Measurements from ENCODE around the gene TIMP2.

The TIMP2 gene

DNA sequence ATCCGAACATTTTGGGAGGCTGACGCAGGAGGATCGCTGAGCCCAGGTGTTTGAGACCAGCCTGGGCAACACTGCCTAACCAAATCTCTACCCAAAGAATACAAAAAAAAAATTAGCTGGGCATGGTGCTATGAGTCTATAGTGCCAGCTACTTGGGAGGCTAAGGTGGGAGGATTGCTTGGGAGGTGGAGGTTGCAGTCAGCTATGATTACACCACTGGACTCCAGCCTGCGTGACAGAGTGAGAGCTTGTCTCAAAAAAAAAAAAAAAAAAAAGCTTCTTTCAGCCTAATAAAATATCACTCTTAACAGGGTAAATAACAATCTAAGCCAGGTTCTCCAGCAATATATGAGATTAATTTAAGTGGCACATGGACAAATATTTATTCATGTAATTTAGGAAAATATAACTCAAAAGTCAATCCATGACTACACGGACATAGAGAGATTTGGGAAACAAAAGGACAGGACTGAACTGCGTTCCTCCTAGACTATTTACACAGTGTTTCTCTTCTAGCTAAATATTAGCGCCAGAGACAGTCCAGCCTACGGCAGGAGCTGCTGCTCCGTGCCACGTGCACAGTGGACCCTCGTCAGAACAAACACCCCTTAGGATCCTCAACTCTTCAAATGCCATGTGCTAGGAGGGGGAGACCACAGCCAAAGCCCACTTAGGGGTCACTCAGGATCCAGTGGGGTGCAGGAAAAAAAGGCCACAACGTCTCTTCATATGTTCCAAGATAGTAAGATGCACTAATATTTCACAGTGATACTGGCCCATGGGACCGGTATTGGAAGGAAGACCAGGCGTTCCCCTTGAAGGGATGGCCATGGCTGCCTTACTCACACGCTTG, 93.3 kb downstream of the TIMP2 start:
- no peak for DNase-seq

DNA sequence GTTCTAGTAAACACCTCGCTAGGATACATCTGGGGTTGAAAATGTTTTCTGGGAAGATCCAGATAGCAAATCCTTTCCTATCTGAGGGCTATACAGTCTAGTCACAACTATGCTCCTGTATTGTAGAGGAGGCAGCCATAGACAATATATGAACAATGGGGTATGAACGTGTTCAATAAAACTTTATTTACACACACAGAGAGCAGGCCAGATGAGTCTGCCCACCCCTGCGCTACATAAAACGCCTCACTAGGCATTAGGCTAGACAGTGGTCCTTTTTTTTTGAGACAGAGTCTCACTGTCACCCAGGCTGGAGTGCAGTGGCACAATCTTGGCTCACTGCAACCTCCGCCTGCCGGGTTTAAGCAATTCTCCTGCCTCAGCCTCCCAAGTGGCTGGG, 95.7 kb downstream of the TIMP2 start:
- no peak for DNase-seq

DNA sequence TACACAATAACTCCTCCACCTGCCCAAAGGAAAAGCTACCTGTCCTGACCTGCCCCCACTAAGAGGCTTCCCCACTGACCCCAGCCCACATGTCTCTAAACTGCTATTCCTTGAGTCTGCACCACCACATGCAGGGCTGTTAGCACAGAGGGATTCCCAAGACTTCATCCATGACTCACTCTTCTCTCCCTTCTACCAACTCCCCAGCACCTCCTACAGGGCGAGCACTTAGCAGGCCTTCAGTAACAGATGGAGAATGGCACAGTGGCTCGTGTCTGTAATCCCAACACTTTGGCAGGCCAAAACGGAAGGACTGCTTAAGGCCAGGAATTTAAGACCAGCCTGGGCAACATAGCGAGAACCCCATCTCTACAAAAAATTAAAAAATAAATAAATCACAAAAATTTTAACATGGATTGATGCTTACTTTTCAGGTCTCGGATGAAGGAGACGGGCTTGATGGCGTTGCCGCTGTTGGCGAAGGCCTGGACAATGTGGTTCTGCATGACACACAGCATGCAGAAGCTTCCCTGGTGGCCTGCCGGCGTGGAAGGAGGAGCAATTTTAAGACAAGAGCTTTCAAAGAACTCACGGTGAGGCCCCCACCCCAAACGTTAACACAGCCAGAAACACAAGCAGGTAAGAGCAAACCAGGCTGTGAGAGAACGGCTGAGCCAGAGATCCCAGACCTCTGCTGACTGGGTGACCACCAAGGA, 96.6 kb downstream of the TIMP2 start:
- peak in 1 of 2 experiments; percentile 36 for DNase-seq

DNA sequence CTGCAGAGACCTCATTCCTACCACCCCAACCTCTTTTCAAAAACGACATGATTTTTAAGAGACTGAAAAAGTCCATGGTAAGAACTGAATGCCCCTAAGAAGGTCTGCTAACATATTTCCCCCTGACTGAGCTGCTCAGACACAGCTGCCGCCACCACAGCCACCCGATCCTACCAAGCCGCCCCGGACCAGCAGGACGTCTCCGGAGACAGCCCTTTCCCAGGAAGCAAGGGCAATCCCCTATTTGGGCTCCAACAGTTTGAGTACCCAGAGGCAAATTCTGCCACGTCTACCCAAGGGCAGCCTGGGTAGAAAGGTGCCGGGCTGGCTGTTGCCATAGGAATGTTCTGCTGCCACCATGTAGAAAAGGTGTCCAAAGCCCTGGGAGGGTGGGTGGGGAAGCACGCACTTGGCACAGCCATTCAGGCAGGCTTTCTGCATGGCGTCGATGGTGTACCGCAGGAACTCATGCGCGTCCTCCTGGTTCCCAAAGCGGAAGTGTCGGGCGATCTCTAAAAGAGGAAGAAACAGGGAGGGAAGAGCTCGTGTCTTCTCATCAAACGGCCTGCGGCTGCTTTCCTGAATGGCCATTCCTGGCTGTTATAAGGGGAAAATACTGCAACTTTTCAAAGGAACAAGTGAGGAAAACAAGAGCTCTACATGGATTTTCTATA, 98.2 kb downstream of the TIMP2 start:
- DNase-seq = no peak

DNA sequence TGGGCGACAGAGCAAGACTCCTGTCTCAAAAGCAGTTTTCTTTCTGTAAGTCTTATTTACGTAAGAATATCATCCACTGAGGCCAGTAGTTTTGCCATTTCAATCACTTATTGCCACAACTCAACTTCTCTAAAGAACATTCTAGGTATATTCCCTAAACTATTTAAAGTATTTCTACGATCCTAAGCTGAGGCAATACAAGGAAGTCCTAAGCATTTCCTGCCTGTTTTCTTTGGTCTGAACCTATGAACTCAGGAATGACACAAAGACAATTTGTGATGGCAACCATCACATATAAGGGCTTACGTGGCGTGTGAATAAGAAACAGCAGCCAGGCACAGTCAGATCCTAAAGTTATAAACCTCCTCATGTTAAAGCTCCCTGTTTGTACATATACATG, 98.8 kb downstream of the TIMP2 start:
- no peak for DNase-seq

DNA sequence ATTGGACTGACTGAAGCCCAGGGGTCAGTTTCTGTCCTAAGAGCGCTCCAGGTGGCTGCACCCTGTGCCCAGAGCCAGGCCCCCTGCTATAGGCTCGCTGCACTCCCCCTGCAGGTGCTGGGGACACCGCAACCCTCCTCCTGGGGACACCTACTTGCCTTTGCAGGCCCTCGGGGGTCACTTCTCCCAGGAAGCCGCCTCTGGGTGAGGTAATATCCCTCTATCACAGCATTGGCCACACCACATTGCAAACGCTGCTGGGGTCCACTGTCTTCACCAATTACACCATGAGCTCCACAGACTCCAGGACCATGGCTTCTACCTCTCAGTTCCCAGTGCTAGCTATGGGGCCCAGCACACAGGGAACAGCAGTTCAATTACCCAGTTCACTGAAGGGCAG, 99.5 kb downstream of the TIMP2 start:
- DNase-seq = no peak

DNA sequence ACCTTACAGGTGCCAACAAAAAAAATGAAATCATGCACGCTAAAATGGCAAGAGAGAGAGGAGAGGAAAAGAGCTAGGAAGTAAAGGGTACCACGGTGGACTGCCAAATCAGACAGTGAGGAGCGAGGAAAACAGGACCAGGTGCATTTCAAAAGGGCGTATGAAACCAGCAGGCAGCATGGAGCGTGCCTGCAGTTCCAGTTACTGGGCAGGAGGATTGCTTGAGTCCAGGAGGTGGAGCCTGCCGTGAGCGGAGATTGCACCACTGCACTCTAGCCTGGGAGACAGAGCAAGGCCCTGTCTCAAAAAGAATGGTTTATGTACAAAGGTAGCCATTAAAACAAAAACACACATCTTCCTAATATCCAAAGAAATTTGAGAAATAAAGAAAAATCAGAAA, 100.9 kb downstream of the TIMP2 start:
- DNase-seq = no peak

DNA sequence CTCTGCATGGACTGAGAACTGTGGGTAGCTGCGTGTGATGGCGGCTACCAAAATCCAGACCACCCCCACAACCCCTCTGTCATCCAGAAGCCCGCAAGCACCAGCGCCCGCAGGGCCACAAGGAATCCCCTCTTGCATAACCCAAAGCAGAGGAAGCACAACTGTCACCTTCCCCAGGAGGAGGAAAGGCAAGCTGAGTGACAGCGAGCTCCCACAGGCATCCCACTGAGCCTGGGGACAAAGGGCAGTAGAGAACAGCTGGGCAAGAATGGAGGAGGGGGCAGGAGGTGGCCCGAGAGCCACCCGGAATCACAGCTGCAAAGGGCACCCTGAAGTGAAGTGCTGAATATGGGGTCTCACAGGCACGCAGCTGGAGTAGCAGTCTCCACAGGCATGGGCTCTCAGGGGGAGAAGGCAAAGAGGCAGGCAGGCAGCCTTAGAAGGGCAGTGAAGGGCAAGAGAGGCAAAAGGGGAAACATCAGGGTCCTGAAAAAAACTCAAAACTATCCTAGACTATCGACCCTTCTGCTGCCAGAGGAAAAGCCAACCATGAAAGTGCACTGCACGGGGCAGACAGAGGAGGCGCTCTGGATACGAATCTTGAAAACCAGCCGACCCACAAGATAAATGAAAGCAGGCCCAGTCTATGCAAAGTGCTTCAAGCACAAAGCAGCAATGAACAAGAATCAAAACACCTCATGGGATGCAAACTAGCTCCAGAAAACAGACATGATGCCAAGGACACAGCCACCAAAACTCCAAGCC, 101.7 kb downstream of the TIMP2 start:
- DNase-seq = no peak

DNA sequence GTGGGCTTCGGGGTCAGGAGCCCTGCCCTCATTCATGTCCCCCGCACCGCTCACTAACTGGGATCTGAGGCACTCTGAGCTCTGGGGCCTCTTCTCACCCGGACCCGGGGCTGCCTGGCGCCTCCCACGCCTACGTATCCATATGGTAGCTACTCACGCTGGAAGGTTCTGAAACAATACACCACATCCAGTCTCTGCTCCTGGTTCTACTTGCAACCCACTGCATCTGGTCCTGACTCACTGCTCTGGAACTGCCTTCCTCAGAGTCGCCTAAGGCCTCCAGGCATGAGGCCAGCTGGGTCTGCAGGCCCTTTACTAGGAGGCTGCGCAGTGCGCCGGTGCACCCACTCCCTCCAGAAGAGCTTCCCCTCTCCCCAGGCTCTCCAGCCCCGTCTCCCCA, 102.6 kb downstream of the TIMP2 start:
- DNase-seq = no peak

DNA sequence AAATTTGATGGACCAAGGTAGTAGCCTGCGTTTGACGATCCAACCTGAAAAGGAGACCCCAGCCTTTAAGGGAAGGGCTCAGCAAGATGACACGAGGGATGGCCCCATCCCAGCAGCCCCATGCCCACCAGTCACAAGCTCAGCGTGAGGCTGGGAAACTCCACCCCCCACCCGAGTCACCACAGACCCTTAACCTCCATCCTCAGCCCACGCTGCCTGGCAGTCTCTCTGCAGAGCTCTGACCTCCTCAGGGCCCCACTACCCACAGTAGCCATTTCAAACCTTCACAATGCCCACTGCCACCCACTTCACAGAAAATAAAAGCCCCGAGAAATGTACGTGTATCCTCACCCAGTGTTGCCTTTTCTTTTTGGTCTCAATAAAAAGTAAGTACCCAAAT, 103.2 kb downstream of the TIMP2 start:
- no peak for DNase-seq

DNA sequence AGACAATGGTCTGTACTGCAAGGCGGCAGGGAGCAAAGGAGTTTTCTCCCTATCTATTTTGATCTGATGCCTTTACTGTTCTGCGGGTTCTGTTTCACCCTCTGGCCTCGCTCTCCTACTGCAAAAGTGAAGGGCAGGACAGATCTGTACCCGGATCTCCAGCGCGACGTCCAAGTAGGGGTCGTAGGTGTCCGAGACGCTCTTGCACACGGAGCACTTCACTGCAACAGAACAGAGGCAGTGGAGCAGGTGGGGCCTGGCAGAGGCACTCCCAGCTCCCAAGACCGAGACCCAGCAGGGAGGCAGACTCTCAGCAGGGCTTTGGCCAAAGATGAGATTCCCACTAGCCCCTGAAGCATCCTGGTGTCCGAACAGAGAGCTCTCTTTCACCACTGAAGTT, 104.3 kb downstream of the TIMP2 start:
- no peak for DNase-seq

DNA sequence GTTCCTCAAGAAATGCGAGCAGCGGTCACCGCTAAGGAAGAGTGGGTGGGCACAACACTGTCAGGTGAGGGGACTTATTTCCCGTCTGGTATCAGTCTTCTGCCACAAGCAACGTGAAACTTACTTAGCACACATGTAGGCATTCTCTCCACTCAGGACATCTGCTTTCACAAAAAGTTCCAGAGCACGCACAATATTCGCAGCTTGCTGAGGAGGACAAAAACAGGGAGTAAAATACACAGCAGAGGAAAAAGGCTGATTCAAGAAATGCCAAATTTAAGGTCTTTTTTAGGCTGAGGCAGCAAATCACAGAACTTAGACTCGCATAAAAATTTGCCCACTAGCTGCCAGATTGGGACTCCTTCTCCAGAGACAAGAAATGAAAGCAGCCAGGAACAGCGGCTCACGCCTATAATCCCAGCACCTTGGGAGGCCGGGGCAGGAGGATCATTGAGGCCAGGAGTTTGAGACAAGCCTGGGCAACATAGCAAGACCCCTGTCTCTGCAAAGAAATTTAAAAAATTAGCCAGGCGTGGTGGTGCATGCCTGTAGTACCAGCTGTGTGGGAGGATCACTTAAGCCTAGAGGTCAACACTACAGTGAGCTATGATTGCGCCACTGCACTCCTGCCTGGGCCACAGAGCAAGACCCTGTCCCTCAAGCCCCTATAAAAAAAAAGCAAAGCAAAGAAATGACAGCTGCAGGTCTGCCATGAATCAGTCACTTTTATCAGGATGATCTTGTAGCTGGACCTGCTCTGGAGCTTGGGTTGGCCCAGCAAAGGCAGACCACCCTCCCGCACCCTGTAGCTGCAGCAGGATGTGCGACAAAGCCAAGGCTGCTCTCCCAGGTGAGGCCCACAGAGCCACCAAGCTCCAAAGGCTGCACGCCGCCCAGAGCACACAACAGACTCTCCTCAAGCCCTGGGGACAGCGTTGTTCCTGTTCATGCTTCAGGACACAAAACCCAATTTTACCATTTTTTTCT, 105.1 kb downstream of the TIMP2 start:
- no peak for DNase-seq

DNA sequence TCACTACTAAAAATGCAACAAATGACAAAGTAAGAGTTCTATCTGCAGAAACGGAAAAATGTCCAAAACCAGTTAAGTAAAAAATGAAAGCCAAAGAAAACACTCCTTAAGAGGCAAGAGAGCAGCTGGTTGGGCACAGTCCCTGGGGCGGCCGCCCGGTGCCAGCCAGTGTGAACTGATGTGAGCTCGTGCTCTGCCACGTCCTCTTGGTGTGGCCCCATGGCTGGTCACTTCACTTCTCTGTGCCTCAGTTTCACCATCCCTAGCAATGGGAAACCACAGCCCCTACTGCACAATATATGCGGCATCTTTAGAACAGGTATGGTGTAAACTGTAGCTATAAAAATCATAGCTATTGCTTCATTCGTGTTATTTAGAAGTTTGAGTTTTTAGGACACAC, 105.8 kb downstream of the TIMP2 start:
- DNase-seq = no peak

DNA sequence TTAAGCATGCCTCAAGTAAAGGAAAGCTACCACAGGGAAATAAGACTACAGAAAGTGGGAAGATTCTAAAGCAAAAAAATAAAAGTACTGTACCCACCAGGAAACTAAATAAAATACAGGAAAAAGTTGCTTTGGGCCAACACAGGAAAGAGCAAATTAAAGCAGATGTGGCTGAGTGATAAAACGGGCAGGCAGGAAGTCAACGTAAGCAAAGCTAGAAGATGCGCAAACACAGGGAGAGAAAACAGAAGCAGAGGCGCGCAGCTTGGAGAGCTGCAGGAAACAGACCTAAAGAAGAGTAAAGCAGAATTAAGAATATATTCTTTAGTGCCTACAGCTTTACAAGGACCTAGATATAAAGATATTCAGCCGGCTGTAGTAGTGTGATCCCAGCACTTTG, 106.3 kb downstream of the TIMP2 start:
- peak in 1 of 2 experiments; percentile 34 for DNase-seq

DNA sequence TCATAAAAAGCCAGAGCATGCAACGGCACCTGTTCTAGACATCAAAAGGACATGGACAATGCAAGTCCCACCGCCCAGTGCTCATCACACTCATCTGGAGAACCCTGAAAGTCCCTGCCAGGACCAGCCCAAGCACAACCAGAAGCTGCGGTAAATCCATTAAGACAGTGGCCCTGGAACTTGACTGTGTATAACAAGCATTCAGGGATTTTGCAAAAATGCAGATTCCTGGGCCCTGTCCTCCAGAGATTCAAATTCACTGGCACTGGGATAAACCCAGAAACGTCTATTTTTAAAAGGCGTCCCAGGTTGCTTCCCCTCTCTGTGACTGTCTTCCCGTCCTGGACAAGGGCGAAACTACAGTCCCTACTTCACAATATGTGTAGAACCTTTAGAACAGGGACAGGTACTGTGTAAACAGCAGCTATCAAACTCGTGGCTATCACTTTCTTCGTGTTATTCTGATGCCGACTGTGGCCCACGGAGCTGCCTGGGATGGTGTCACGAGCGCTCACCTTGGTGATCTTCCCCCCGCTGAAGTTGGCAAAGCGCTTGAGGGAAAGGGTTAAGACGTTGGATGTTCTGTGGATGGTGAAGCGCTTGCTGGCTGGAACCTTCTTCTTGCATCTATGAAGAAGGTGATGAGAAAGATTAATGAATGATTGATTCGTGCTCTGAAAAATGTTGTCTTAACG, 106.9 kb downstream of the TIMP2 start:
- no peak for DNase-seq

DNA sequence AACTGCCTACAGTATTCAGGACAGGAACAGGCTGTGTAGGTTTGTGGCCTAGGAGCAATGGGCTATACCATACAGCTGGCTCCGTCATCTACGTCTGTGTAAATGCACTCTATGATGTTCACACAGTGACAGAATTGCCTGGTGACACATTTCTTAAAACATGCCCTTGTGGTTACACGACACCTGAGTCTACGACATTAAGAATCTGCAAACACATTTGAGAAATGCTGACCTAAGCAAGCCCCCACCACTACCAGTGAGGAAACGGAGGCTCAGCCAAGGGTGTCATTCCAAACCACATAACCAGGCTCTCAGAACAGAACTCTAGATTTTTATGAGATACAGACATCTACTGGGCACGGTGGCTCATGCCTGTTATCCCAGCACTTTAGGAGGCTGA, 108.1 kb downstream of the TIMP2 start:
- DNase-seq = peak; percentile 61 to 72

DNA sequence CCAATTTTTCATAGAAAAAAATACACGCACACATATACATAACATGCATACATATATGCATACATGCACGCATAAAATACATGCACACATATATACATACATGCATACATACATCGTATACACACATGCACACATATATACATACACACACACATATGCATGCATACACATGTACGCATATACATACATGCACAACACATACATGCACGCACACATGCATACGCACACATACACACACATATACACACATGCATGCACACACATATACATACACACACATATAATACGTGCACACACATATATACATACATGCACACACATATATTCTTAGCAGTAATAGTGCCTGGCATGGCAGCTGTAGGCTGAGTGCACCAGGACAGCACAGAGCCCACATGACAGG, 109.5 kb downstream of the TIMP2 start:
- no peak for DNase-seq

DNA sequence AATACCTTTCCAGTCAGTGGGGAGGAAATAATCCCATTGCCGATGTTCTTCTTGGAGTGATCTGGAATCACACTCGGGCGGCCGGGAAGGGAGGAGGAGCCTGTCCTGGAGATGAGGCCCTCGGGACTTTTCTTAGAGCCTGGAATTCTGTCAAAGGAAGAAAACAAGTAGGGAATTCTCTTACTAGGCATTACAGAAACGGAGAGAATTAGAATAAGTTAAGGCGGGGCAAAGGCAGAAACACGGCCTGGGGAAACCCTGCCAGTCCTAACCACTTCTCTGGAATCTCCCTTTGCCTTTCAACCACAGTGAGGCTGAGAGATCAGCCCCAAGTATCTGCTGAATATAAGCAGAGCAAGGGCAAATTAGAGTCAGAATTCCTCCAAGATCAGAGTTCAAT, 112.3 kb downstream of the TIMP2 start:
- DNase-seq = no peak

DNA sequence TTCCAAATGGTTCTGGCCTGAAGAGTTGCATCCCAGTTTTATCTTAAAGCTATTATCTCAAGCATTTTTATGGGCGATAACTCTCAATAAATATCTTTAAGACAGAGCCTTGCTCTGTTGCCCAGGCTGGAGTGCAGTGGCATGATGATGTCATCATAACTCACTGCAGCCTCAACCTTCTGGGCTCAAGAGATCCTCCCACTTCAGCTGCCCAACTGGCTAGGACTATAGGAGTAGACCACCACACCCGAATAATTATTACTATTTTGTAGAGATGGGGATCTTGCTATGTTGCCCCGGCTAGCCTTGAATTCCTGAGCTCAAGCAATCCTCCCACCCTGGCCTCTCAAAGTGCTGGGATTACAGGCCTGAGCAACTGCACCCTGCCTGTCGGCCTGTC, 117.0 kb downstream of the TIMP2 start:
- no peak for DNase-seq

DNA sequence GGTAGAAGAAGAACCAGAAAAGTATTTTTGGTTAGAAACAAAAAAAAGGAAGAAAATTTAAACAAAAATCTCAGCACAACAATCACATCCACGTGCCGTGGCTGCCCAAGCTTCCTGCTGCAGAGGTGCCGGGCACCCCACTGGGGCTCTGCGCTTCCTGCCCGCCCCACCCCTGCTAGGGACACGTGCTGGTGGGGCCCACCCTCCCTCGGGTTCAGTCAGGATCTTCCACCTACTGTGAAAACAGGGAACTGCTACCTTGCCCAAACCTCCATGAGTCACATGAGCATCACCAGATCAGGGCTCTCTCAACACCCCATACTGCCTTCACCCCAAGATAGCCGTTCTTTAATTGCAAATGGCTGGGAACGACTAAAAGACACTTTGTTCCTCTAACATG, 118.7 kb downstream of the TIMP2 start:
- DNase-seq = no peak

DNA sequence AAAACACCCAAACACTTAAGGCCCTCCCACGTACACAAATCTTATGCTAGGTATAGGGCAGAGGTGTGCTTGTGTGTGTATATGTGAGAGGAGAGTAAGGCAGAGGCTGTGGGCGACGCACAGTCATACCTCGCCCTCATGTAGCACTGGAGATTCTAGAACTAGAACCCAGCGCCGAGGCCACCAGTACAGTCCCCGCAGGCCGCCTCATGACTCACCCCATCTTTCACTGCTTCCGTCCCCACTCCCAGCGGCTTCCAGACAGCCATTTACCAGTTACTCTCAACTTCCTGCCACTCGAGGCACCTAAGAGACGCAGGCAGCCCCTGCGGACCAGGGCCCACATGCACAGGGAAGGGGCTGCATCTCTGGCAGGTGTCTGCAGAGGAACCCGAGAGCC, 119.9 kb downstream of the TIMP2 start:
- peak; percentile 77 to 83 for DNase-seq

Measured in activated CD4-positive, alpha-beta T cell treated with anti-CD3 and anti-CD28 coated beads, Interleukin-2, amount 50 U/mL, for 48 hours (primary cell).